Smooth muscle cell (in vitro differentiated cells): Measurements from ENCODE around the gene FXYD6. TPM values are rescaled to one million over a fixed set of nuclear protein-coding genes. Genes with fewer than 3 reads are reported as not detected.

Source experiments
- DNase-seq: peaks from one replicate; lab custom pipeline; 2025; ENCODE audit not compliant: unreplicated experiment; lab: John Stamatoyannopoulos, UW
- H2AFZ ChIP-seq: fragments of 200-600 bp; sonication (generic); 2 replicates; pipeline ENCODE4 v1.6.0; 2016; ENCODE audit warnings: antibody characterized with exemption, low read depth, mild to moderate bottlenecking
- H3F3A ChIP-seq: fragments of 200-600 bp; sonication (generic); 2 replicates; pipeline ENCODE4 v1.6.0; 2017; ENCODE audit warnings: antibody characterized with exemption, low read depth
- H3K27ac ChIP-seq: fragments of 200-600 bp; sonication (generic); 2 replicates; pipeline ENCODE4 v1.5.1; 2016; ENCODE audit warnings: low read depth, mild to moderate bottlenecking
- H3K27me3 ChIP-seq: fragments of 200-600 bp; sonication (generic); 2 replicates; pipeline ENCODE4 v1.6.1; 2016; ENCODE audit warnings: low read depth, mild to moderate bottlenecking
- H3K36me3 ChIP-seq: fragments of 200-600 bp; sonication (generic); 2 replicates; pipeline ENCODE4 v1.5.1; 2016; ENCODE audit warnings: low read depth
- H3K4me1 ChIP-seq: fragments of 200-600 bp; sonication (generic); 2 replicates; pipeline ENCODE4 v1.5.1; 2016; ENCODE audit warnings: low read depth
- H3K4me2 ChIP-seq: fragments of 200-600 bp; sonication (generic); 2 replicates; pipeline ENCODE4 v1.6.0; 2016; ENCODE audit warnings: mild to moderate bottlenecking
- H3K4me3 ChIP-seq: fragments of 200-600 bp; sonication (generic); 2 replicates; pipeline ENCODE4 v1.5.1; 2016; ENCODE audit warnings: mild to moderate bottlenecking
- H3K79me2 ChIP-seq: fragments of 200-600 bp; sonication (generic); 2 replicates; pipeline ENCODE4 v1.6.0; 2016; ENCODE audit warnings: low read depth, mild to moderate bottlenecking
- H3K9ac ChIP-seq: fragments of 200-600 bp; sonication (generic); 2 replicates; pipeline ENCODE4 v1.6.0; 2016; ENCODE audit warnings: low read depth
- H3K9me3 ChIP-seq: fragments of 200-600 bp; sonication (generic); replicated peaks from 2 replicates; pipeline ENCODE4 v1.5.1; 2016; ENCODE audit warnings: low read depth
- H4K20me1 ChIP-seq: fragments of 200-600 bp; sonication (generic); 2 replicates; pipeline ENCODE4 v1.6.0; 2016; ENCODE audit warnings: low read depth
- CTCF ChIP-seq: fragments of 200-600 bp; sonication (generic); IDR thresholded peaks from 2 replicates; pipeline ENCODE4 v1.5.1; 2017; ENCODE audit warnings: borderline replicate concordance, mild to moderate bottlenecking, antibody characterized with exemption; ENCODE audit not compliant: insufficient read depth, poor library complexity, severe bottlenecking
- WGBS: methylation state at CpG from one replicate; pipeline ENCODE4 v1.1.7; 2016; ENCODE audit warnings: low lambda C conversion rate; 5-methylcytosine and 5-hydroxymethylcytosine counted together
- polyA plus RNA-seq: library from polyadenylated mRNA; unstranded; fragments of >200 nt; fragmentation: Nextera tagmentation; extraction: Ambion mirVana; gene quantifications from 2 replicates; pipeline ENCODE4 v1.2.1, GENCODE V29; 2016
- total RNA-seq: library from RNA; depleted of rRNA; stranded (reverse); fragments of >200 nt; gene quantifications from 2 replicates; pipeline ENCODE4 v1.2.3, GENCODE V29; 2014

FXYD6 gene
- total and polyA plus RNA-seq, 2 experiments from 2014 or later = 27.7 to 84.5 TPM

- no peak for DNase-seq
Measured at GRCh38 chr11:117861151-117862018, 15.1 kb downstream of the FXYD6 start.

GRCh38 chr11:117860139-117860538 lies 16.3 kb downstream of the FXYD6 start:
- Histone ChIP-seq H3K9me3 (no peaks in the 10 kb centered on the region), H3K4me3 (no peak overlapping the region), H3K4me1 (peaks cover 7% of the 10 kb centered on the region), H3K27me3 (no peaks in the 10 kb centered on the region), H4K20me1 (peaks cover 33% of the 10 kb centered on the region), H3K36me3 (no peaks in the 10 kb centered on the region), H3F3A (no peaks in the 10 kb centered on the region), H3K4me2 (no peak overlapping the region), H3K9ac (no peak overlapping the region), H3K79me2 (peaks cover 6% of the 10 kb centered on the region), H2AFZ (no peak overlapping the region), H3K27ac (no peak overlapping the region)
- no peak for TF ChIP-seq CTCF
- 80% methylated on average over 6 of the region's 6 CpGs for WGBS
- DNase-seq = no peak

More at GRCh38 chr11:117861151-117862018, 15.1 kb downstream of the FXYD6 start:
- Histone ChIP-seq H3K4me3 (no peak overlapping the region), H3K79me2 (peaks cover 6% of the 10 kb centered on the region), H3K9me3 (no peaks in the 10 kb centered on the region), H3K9ac (no peak overlapping the region), H3K4me2 (no peak overlapping the region), H3K27me3 (no peaks in the 10 kb centered on the region), H3K27ac (no peak overlapping the region), H3F3A (no peaks in the 10 kb centered on the region), H3K4me1 (peaks cover 7% of the 10 kb centered on the region), H3K36me3 (no peaks in the 10 kb centered on the region), H4K20me1 (peaks cover 33% of the 10 kb centered on the region), H2AFZ (no peak overlapping the region)
- TF ChIP-seq CTCF = no peak
- 34% methylated on average over 13 of the region's 13 CpGs for WGBS

- no peaks in the 10 kb centered on the region for H3K36me3 ChIP-seq
- no peak overlapping the region for H3K27ac ChIP-seq
- no peaks in the 10 kb centered on the region for H3K27me3 ChIP-seq
- no peaks in the 10 kb centered on the region for H3F3A ChIP-seq
- H3K9me3 ChIP-seq = no peaks in the 10 kb centered on the region
- WGBS = 88% methylated on average over 9 of the region's 9 CpGs
- peaks cover 6% of the 10 kb centered on the region for H3K79me2 ChIP-seq
- no peak overlapping the region for H3K9ac ChIP-seq
- peaks cover 7% of the 10 kb centered on the region for H3K4me1 ChIP-seq
- H3K4me3 ChIP-seq = no peak overlapping the region
- H4K20me1 ChIP-seq = peaks cover 29% of the 10 kb centered on the region
- H3K4me2 ChIP-seq = no peak overlapping the region
- no peak overlapping the region for H2AFZ ChIP-seq
- no peak for DNase-seq
- no peak for TF ChIP-seq CTCF
Measured at GRCh38 chr11:117859488-117860112, 16.9 kb downstream of the FXYD6 start.
